GM23248 (cell line): ENCODE results near the gene SIK2.

Source experiments
- EZH2 ChIP-seq: fragments of 200-600 bp; sonication (generic); IDR thresholded peaks from 2 replicates; pipeline ENCODE4 v1.6.1; 2018; ENCODE audit warnings: antibody characterized with exemption, mild to moderate bottlenecking; ENCODE audit not compliant: insufficient read depth, poor library complexity, severe bottlenecking
- EZH2phosphoT487 ChIP-seq: fragments of 200-600 bp; sonication (generic); IDR thresholded peaks from 2 replicates; pipeline ENCODE4 v1.6.1; 2018; ENCODE audit warnings: antibody characterized with exemption, moderate library complexity, mild to moderate bottlenecking, low read depth; ENCODE audit not compliant: insufficient read depth

- TF ChIP-seq EZH2 (no peak), EZH2phosphoT487 (no peak)
Measured at GRCh38 chr11:111598148-111598547, 4.1 kb upstream of the SIK2 start.
